ENCODE data around the gene DDX54.
"Not testable (repeated sequence)": the region's sequence is repeated elsewhere in the genome, so short reads cannot be mapped to it uniquely, and the experiment has no call there.

The DDX54 gene

GRCh38 chr12:113143959-113144358 is 41.3 kb downstream of the DDX54 start:
- no peak for TF ChIP-seq CTCF (conservative IDR thresholded peaks at IDR 0.05; ENCODE audit: control insufficient read depth, insufficient read depth, low read depth, low read length)
- DNase-seq (ENCODE audit: low read depth) = no peak
- no peak overlapping the region for H3K4me3 ChIP-seq (ENCODE audit: control insufficient read depth, low read depth, low read length)

- no peak for DNase-seq (ENCODE audit: low read depth)
- no peak for TF ChIP-seq CTCF (conservative IDR thresholded peaks at IDR 0.05; ENCODE audit: control insufficient read depth, insufficient read depth, low read depth, low read length)
- H3K4me3 ChIP-seq (ENCODE audit: control insufficient read depth, low read depth, low read length) = no peak overlapping the region
Observed at GRCh38 chr12:113142886-113143332, 42.4 kb downstream of the DDX54 start.

- no peak for TF ChIP-seq CTCF (conservative IDR thresholded peaks at IDR 0.05; ENCODE audit: control insufficient read depth, insufficient read depth, low read depth, low read length)
- H3K4me3 ChIP-seq (ENCODE audit: control insufficient read depth, low read depth, low read length) = no peak overlapping the region
- no peak for DNase-seq (ENCODE audit: low read depth)
Observed at GRCh38 chr12:113142173-113142885, 42.9 kb downstream of the DDX54 start.

GRCh38 chr12:113141716-113142115 is 43.6 kb downstream of the DDX54 start:
- H3K4me3 ChIP-seq (ENCODE audit: control insufficient read depth, low read depth, low read length); DNase-seq (ENCODE audit: low read depth): not testable (repeated sequence)

DNA sequence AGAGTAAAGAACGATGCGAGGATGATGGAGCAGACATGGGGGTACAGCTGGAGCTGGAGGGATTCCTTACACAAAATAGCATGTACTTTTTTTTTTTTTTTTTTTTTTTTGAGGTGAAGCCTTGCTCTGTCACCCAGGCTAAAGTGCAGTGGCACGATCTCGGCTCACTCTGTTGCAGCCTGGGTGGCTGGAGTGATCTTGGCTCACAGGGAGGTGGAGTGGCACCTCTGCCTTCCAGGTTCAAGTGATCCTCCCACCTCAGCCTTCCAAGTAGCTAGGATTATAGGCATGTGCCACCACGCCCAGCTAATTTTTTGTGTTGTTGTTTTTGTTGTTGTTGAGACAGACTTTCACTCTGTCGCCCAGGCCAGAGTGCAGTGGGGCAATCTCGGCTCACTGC is 44.6 kb downstream of the DDX54 start:
- H3K4me3 ChIP-seq (ENCODE audit: control insufficient read depth, low read depth, low read length) = no peak overlapping the region
- no peak for TF ChIP-seq CTCF (conservative IDR thresholded peaks at IDR 0.05; ENCODE audit: control insufficient read depth, insufficient read depth, low read depth, low read length)
- no peak for DNase-seq (ENCODE audit: low read depth)

GRCh38 chr12:113138826-113139225 is 46.5 kb downstream of the DDX54 start:
- H3K4me3 ChIP-seq (ENCODE audit: control insufficient read depth, low read depth, low read length) = no peak overlapping the region
- DNase-seq (ENCODE audit: low read depth) = no peak
- no peak for TF ChIP-seq CTCF (conservative IDR thresholded peaks at IDR 0.05; ENCODE audit: control insufficient read depth, insufficient read depth, low read depth, low read length)

- no peak for TF ChIP-seq CTCF (conservative IDR thresholded peaks at IDR 0.05; ENCODE audit: control insufficient read depth, insufficient read depth, low read depth, low read length)
Observed at GRCh38 chr12:113137861-113138783, 47.2 kb downstream of the DDX54 start.

More at GRCh38 chr12:113137861-113138783, 47.2 kb downstream of the DDX54 start:
- no peak overlapping the region for H3K4me3 ChIP-seq (ENCODE audit: control insufficient read depth, low read depth, low read length)
- DNase-seq (ENCODE audit: low read depth) = no peak

Data from fibroblast of mammary gland (primary cell).